GM19240 (cell line): ENCODE data around the gene ALKBH1.
"Not testable (repeated sequence)": the region's sequence is repeated elsewhere in the genome, so short reads cannot be mapped to it uniquely, and the experiment has no call there.

ENCODE experiments used
- DNase-seq: peaks from one replicate; pipeline ENCODE4 v3.0.0; 2011; ENCODE audit warnings: low spot score; ENCODE audit not compliant: insufficient read length

The ALKBH1 gene

DNA sequence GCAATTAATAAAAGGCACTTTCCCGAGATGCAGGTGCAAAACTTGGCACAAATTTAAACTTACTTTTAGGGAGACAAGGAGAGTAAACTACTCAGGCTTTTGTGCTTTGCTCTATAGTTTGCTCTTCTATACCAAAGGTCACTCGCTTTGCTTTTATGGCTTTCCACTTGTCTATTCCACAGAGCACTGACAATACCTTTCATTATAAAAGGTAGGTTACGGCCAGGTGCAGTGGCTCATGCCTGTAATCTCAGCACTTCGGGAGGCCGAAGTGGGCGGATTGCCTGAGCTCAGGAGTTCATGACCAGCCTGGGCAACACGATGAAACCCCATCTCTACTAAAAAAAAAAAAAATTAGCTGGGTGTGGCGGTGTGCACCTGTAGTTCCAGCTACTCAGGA, 32.9 kb downstream of the ALKBH1 start:
- no peak for DNase-seq

DNA sequence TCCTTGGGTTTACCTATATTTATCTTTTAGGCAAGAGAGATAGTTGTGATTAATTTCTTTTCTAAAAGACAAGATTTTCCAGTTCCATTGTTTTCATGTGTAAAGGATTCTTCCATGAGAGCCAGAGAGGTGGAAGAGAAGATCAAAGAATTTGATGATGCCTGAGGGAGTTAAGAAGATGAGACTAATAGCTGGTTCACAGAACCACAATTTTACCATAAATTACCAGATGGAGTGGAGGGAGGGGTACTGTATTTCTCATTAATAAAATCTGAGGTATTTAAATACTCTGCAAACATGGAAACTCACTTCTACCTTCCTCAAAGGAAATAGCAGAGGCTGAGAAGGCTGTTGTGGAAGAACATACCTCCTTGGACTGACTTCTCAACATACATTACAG, 34.6 kb downstream of the ALKBH1 start:
- no peak for DNase-seq

DNA sequence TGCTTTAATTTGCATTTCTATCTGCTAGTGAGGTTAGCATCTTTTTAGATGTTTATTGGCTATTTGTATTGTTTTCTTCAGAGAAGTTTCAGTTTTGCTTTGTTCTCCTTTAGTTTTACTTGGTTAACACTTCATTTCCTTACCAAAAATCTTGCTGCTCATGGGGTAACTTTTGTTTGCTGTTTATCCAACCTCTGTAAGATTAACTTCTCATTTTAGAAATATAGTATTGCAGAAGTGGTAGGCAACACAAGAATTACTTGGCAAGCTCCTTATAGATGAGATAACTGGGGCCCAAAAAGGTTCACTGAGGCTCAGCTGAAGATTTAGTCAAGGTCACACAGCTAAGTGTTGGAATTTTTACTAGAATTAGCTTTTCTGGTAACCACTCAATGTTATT, 40.5 kb downstream of the ALKBH1 start:
- DNase-seq, result no peak

GRCh38 chr14:77663293-77663692, 44.5 kb downstream of the ALKBH1 start:
- DNase-seq, result no peak

GRCh38 chr14:77661562-77661961, 46.3 kb downstream of the ALKBH1 start:
- not testable (repeated sequence) for DNase-seq

DNA sequence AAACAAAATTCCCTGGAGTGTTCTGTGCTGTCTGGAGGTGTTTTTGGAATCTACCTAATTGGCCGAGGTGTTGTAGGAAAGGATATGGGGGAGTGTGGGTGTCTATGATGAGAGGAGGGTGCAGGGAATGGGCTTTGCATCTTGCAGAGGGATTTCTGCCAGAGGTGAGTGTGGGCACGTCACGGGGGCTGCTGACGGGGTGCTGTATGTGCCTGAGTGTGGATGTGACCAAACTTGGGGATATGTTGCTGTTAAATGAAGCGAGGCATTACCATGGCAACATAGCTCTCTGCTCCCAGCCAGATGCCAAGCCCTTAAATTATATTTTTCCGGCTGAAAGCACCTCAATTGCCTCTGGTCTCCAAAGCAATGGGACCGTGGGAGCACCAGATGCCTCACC, 47.1 kb downstream of the ALKBH1 start:
- no peak for DNase-seq

DNA sequence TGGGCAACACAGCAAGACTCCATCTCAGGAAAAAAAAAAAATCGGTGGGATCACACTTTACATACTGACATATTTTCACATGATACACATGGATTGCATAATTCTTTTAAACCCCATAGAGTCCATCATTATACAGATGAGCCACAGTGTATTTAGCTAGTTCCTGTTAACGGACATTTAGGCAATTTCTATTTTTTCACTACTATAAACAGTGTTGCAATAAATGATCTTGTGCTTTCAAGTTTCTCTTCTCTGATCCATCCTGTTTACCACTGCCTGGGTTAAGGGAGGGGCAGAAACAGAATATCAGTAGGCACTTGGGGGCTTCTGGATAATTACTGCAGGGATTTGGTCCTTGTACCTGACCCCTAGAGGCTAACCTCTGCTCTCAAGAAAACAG, 48.0 kb downstream of the ALKBH1 start:
- DNase-seq, result no peak

DNA sequence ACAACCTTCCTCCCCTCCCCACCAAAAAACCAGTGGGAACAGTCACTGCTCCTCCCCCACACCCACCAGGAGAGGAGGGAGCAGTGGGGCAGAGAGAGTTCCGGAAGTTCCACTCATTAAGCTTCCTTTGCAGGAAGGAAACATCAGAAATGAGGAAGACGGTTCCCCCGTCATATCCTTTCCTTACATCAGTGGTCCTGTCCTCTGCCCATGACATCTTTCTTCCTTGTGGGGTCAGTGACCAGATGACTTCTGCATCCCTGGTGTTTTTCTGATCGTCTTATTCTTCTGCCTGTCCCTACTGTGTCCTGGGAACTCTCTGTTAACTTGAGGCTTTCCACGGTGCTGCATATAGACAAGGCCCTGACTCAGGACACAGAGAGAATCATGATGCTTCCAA, 50.5 kb downstream of the ALKBH1 start:
- DNase-seq, result no peak

GRCh38 chr14:77654001-77654441, 53.8 kb downstream of the ALKBH1 start:
- DNase-seq, result no peak

DNA sequence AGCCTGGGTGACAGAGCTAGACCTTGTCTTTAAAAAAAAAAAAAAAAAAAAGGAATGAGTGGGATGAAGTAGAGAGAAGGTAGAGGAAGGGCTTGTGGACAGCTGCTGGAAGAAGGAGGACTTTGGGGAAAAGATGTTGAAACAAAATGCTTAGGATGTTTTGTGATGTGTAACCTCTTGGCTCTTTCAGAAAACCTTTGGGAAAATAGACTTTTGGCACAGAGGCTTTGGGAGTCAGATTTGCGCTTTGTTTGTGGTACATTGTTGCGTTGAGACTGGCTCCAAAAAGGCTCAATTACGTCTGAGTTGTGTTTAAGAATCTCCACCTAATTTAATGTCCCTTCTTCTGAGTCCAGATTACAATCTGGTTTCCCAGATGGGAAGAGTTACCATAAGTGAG, 58.5 kb downstream of the ALKBH1 start:
- DNase-seq, result no peak

DNA sequence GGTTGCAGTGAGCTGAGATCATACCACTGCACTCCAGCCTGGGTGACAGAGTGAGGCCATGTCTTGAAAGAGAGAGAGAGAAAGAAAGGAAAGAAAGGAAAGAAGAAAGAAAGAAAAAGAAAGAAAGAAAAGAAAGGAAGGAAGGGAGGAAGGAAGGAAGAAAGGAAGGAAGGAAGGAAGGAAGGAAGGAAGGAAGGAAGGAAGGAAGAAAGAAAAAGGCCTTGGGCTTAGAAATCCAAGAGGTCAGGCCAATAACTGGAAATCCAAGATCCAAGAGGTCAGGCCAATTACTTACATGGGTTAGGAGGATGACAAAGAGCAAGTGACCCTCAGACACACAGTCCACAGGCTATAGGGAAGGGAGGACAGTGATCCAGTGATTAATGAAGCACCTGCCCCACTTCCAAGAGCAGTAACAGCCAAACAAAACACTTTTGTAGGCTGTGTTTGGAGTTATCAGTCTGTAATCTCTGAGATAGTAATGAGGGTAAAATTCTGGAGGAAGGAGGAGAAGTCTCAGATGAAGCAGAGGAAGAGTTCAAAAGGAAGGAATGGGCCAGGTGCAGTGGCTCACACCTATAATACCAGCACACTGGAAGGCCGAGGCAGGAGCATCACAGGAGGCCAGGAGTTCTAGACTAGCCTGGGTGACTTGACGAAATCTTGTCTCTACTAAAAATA, 59.2 kb downstream of the ALKBH1 start:
- no peak for DNase-seq

- no peak for DNase-seq
Observed at GRCh38 chr14:77647853-77648252, 60.0 kb downstream of the ALKBH1 start.

DNA sequence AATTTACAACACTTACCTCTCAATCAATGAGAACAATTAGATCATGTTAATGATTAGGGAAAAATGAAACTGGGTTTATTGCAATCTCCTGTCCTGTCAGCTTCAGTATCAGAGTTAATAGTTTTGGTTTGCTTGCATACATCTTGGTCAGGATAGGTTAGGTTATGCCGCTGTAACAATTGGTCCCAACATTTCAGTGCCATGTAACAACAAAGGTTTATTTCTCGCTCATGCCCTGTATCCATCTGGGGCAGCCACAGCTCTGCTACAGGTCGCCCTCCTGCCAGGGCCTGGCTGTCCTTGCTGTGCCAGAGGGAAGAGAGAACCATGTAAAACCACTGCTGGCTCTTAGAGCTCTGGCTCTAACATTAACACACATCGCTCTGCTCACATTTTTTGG, 60.9 kb downstream of the ALKBH1 start:
- DNase-seq, result no peak

DNA sequence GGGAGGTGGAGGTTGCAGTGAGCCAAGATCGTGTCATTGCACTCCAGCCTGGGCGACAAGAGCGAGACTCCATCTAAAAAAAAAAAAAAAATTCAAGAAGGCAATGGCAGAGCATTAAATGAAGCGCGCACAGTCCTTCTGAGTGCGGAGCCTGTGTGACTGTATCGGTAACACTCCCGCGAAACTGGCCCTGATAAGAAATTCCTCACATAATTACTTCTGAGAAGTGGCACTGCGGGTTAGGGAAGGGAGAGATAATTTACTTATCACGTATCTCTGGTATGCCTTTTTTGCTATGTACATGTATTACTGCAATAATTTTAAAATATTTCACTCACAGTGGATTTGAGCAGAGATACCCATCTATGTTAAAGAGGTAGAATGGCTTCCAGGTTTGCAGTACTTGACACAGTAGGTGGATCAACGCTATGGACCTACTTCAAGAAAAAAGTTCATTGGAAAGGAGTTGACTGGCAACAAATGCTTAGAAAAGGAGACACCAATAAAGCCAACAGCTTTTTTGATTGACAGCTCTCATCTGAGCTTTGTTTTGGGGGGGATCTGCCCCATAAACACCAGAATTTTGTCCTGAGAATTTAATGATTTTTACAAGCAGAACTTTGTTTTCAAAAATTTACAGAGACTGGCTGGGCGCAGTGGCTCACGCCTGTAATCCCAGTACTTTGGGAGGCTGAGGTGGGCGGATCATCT, 62.1 kb downstream of the ALKBH1 start:
- no peak for DNase-seq

DNA sequence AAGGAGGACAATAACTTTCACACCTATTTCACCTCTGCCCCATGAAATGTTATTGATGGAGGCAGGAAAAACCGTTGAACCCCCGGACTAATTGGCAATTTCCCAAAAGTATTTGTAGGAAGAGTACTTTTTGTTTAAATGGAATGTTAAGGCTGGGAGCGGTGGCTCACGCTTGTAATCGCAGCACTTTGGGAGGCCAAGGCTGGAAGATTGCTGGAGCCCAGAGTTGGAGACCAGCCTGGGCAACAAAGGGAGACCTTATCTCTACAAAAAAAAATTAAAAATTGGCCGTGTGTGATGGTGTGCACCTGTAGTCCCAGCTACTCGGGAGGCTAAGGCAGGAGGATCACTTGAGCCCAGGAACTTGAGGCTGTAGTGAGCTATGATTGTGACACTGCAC, 65.4 kb downstream of the ALKBH1 start:
- DNase-seq, result no peak

DNA sequence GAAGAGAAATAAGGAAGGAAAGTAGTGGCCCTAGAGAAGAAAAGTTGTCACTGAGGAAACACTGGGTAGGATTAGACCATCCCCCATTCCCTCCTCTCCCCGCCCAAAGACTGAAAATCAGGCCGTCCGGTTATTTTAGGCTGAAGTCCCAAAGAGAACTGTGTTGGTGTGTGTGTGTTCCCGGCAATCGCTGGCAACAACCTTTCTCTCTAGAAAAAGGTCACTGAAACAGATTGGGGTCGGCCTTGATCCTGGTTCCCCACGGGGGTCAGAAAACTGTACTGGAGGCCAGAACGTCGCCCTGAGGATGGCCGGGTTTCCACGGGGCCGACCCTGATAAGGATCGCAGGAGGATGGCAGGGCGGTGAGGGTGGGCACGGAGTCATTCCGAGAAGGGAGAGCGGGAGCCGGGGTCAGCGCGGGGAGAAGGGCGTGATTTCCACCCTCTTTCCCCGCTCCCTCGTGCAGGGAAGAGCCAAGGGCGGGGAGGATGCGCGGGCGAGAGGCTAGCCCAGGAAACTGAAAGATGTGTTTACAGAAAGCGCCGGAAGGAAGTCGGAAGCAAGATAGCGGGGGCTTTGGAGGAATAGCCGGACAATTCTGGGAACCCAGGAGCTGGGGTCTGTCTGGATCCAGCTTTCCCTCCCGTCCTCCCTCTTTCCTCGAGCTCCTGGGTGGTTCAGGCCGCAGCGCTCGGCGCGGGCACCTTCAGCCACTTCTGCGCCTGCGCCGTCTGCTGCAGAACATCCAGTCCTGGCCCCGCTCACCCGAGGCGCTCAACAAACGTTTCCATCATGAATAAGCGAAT, 66.1 kb downstream of the ALKBH1 start:
- DNase-seq, result no peak

DNA sequence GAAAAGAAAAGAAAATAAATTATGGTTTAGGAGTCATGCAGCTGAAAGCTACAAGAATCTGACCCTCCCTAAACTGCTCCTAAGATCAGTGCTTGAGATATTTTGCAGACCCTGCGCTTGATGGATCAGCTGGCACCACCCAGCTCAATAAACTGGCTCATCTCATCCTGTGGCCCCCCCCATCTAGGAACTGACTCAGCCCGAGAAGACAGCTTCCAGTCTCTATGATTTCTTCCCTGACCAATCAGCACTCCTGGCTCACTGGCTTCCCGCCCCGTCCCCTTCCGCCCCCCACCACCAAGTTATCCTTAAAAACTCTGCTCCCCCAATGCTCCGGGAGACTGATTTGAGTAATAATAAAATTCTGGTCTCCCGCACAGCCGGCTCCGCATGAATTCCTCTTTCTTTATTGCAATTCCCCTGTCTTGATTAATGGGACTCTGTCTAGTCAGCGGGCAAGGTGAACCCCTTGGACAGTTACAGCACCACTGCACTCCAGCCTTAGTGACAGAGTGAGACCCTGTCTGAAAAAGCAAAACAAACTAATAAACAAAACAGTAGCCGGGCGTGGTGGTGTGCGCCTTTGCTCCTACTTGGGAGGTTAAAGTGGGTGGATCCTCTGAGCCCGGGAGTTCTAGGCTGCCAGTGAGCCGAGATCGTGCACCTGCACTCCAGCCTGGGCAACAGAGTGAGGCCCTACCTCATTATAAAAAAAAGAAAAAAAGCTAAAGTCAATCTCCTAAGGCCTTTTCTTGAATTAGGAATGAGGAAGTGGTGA, 66.9 kb downstream of the ALKBH1 start:
- DNase-seq, result no peak

- no peak for DNase-seq
Observed at GRCh38 chr14:77638771-77639171, 69.1 kb downstream of the ALKBH1 start.

- DNase-seq, result not testable (repeated sequence)
Observed at GRCh38 chr14:77635869-77636268, 72.0 kb downstream of the ALKBH1 start.

DNA sequence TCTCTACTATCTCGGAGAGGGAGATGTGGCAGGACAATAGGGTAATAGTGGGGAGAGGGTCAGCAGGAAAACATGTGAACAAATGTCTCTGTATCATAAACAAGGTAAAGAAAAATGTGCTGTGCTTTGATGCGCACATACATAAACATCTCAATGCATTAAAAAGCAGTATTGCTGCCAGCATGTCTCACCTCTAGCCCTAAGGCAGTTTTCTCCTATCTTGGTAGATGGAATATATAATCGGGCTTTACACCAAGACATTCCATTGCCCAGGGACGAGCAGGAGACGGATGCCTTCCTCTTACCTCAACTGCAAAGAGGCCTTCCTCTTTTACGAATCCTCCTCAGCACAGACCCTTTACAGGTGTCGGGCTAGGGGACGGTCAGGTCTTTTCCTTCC, 72.4 kb downstream of the ALKBH1 start:
- not testable (repeated sequence) for DNase-seq

DNA sequence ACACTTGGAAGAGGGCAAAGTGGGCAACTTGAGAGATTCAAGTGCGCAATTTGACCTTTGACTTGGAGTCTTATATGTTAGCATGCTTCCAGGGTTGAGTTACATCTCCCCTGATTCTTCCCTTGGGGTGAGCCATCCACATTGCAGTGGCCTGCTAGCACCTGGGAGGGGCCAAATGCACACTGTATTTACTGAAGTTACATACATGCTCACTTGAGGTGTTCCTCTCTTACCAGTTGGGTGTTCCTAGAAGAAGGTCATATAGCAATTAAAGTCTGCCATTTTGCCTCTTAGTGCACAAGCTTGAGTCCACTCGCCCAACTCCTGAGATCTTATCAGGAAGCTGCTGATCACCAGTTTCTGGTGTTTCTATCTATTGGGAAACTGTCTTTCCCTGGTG, 77.7 kb downstream of the ALKBH1 start:
- no peak for DNase-seq

DNA sequence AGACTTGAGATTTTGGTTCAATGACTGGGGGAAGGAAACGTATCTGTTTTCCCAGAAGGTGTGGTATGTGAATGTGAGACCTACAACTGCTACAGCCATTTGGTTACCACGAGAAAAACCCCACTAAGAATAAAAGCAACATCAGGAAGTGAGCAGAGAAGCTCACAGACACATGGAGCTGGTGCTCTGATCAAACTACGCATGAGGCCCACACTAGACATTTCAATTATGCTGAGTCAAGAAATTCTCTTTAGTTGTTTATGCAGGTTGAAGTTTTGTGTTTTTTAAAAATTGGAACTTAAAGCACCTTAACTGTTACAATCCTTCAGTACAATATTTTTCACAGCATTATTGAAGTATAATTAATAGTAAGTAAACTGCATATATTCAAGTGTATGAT, 82.5 kb downstream of the ALKBH1 start:
- no peak for DNase-seq
